Glomerular endothelial cell (primary cell): ENCODE data around the gene ENOX1. TPM values are rescaled to one million over a fixed set of nuclear protein-coding genes. Genes with fewer than 3 reads are reported as not detected.

Source experiments
- DNase-seq: peaks from one replicate; pipeline ENCODE4 v3.0.0-alpha.2; 2011; ENCODE audit warnings: low read depth, low spot score; ENCODE audit errors: extremely low read depth
- total RNA-seq: library from RNA; depleted of rRNA; stranded (reverse); fragments of >200 nt; gene quantifications from 2 replicates; pipeline ENCODE4 v1.2.3, GENCODE V29; 2015

ENOX1 gene
- total RNA-seq, 1 donor from 2014 or later, result 0.18 TPM

GRCh38 chr13:43785650-43786471 lies 911 bp downstream of the ENOX1 start:
- no peak for DNase-seq

GRCh38 chr13:43785261-43785649 lies 1.5 kb downstream of the ENOX1 start:
- no peak for DNase-seq

GRCh38 chr13:43784496-43784895 lies 2.3 kb downstream of the ENOX1 start:
- DNase-seq, result no peak

- no peak for DNase-seq
Measured at GRCh38 chr13:43783820-43784219, 3.0 kb downstream of the ENOX1 start.

GRCh38 chr13:43782686-43783085 lies 4.1 kb downstream of the ENOX1 start:
- no peak for DNase-seq

- no peak for DNase-seq
Measured at GRCh38 chr13:43780666-43781065, 6.1 kb downstream of the ENOX1 start.

GRCh38 chr13:43776501-43777079 lies 10.2 kb downstream of the ENOX1 start:
- no peak for DNase-seq

GRCh38 chr13:43776006-43776405 lies 10.8 kb downstream of the ENOX1 start:
- DNase-seq, result no peak

GRCh38 chr13:43773602-43774001 lies 13.2 kb downstream of the ENOX1 start:
- DNase-seq, result no peak

GRCh38 chr13:43770871-43771270 lies 15.9 kb downstream of the ENOX1 start:
- no peak for DNase-seq

- DNase-seq, result no peak
Measured at GRCh38 chr13:43769529-43769928, 17.2 kb downstream of the ENOX1 start.

- DNase-seq, result no peak
Measured at GRCh38 chr13:43767341-43767931, 19.3 kb downstream of the ENOX1 start.

- DNase-seq, result no peak
Measured at GRCh38 chr13:43766725-43767124, 20.0 kb downstream of the ENOX1 start.

GRCh38 chr13:43764349-43764748 lies 22.4 kb downstream of the ENOX1 start:
- no peak for DNase-seq

GRCh38 chr13:43763143-43763759 lies 23.5 kb downstream of the ENOX1 start:
- no peak for DNase-seq

- no peak for DNase-seq
Measured at GRCh38 chr13:43761616-43762315, 25.0 kb downstream of the ENOX1 start.

GRCh38 chr13:43760257-43760656 lies 26.5 kb downstream of the ENOX1 start:
- DNase-seq, result no peak

GRCh38 chr13:43758834-43759233 lies 27.9 kb downstream of the ENOX1 start:
- no peak for DNase-seq

- no peak for DNase-seq
Measured at GRCh38 chr13:43757266-43757665, 29.5 kb downstream of the ENOX1 start.

GRCh38 chr13:43755844-43756243 lies 30.9 kb downstream of the ENOX1 start:
- no peak for DNase-seq

GRCh38 chr13:43751624-43752023 lies 35.1 kb downstream of the ENOX1 start:
- no peak for DNase-seq
